GM19193 (cell line): ENCODE results near the gene MUC7.

ENCODE experiments used
- POLR2A ChIP-seq: IDR thresholded peaks from 4 replicates; pipeline ENCODE4 v1.6.1; 2011; ENCODE audit not compliant: insufficient read depth, insufficient read length; ENCODE audit errors: extremely low read depth

The MUC7 gene

GRCh38 chr4:70471897-70472296, at the start of gene MUC7:
TSS of gene MUC7 (plus strand) at chr4:70472197. CDS start at chr4:70474022, 1,825 bp downstream.
- no peak for TF ChIP-seq POLR2A

GRCh38 chr4:70425306-70425705, 46.7 kb upstream of the MUC7 start:
- TF ChIP-seq POLR2A, result no peak

DNA sequence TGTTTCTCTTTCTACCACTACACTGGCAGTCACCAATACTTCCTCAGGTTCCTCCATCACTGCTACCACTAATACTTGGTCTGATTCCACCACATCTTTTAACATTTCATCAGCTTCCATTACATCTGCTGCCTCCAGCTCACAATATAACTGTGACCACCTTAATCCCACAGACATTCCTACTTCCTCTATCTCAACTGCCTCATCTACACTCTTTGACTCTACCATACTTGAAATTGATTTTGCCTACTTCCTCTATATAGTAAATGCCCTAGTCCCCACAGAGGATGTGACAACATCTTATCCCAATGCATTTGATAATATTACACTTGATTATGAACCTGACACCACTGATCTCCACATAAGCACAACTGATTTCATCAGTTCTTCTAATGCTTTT, 45.2 kb upstream of the MUC7 start:
- TF ChIP-seq POLR2A, result no peak

GRCh38 chr4:70437197-70437596, 34.8 kb upstream of the MUC7 start:
- TF ChIP-seq POLR2A, result no peak

- no peak for TF ChIP-seq POLR2A
These were observed 29.5 kb upstream of the MUC7 start for GRCh38 chr4:70442474-70442873.

- no peak for TF ChIP-seq POLR2A
These were observed 28.7 kb upstream of the MUC7 start for GRCh38 chr4:70443329-70443728.

DNA sequence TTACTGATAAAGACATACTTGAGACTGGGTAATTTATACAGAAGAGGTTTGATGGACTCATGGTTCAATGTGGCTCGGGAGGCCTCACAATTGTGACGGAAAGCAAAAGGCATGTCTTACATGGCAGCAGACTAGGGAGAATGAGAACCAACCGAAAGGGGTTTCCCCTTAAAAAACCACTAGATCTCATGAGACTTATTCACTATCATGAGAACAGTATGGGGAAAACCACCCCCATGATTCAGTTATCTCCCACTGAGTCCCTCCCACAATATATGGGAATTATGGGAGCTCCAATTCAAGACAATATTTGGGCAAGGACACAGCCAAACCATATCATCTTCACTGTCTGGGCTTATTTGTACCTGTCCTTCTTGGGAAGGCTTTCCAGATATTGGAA, 22.8 kb upstream of the MUC7 start:
- TF ChIP-seq POLR2A, result no peak

GRCh38 chr4:70452946-70453345, 19.1 kb upstream of the MUC7 start:
- TF ChIP-seq POLR2A, result no peak

DNA sequence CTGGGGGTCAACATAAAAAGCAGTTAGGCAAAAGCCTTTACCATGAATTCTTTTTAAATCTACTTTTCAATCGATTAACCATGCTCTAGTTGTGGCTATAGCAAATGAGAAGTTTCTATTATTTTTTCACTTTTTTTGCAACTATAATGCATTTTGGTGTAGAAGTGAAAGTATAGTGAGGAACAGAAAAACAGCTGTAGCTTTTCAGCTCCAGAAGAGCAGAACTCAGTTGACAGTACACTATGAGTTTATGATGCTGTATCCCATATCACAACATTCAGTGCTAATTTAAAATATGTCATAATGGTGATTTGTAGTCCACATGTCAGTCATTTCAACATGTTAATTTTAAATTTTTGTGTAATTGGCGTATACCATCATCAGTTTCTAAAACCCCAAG, 8.7 kb upstream of the MUC7 start:
- no peak for TF ChIP-seq POLR2A

DNA sequence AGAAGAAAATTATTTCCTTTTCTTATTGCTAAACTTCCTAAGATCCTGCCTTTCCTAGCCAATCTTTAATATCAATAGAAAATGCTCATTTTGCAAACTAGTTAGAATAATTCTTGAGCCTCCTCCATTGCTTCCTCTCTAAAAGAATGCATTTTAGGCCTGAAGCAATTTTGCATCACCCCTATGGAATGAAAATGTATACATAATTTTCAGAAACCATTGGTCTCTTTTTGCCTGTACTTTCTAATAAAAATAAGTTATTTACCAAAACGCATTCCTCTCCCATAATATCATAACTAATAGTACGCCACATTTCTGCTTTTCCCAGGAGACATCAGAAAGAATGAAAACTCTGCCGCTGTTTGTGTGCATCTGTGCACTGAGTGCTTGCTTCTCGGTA, 1.7 kb downstream of the MUC7 start:
- no peak for TF ChIP-seq POLR2A

DNA sequence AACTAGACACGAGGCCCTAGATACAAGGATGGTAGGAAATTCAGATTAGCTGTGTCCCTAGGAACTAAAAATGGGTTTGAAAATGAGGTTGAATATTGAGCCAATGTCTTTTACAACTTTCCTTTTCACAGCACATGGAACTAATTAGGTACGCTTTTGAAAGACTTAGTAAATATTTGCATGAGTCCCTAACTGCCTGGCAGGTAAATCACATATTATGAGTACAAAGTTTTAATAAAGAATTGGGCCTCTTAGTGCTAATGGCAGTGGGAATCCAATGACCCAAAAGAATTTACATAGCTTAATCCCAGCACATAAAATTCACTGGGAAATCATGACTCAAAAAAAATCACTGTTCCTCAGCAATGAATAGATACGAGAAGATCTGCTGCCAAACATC, 16.8 kb downstream of the MUC7 start:
- no peak for TF ChIP-seq POLR2A

GRCh38 chr4:70496231-70496630, 24.2 kb downstream of the MUC7 start:
- TF ChIP-seq POLR2A, result no peak

DNA sequence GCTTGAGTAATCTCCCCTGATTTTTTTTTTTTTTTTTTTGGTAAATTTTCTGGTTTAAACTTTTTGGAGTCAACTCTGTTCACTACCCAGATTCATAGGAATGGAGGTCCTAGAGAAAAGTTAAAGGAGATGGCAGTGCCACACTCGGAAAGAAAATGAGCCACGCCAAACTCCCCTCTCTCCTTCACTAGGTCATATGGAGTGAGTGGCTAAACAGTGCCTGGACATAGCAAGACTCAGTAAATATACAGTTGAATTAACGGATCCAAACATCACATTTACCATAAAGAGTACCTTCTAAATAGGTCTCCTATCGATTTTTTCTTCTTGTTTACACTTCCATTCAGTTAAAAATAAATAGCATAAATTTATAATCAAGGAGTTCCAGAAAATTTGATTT, 32.7 kb downstream of the MUC7 start:
- no peak for TF ChIP-seq POLR2A

- no peak for TF ChIP-seq POLR2A
These were observed 33.3 kb downstream of the MUC7 start for GRCh38 chr4:70505151-70505748.

- TF ChIP-seq POLR2A, result no peak
These were observed 36.8 kb downstream of the MUC7 start for GRCh38 chr4:70508801-70509200.

DNA sequence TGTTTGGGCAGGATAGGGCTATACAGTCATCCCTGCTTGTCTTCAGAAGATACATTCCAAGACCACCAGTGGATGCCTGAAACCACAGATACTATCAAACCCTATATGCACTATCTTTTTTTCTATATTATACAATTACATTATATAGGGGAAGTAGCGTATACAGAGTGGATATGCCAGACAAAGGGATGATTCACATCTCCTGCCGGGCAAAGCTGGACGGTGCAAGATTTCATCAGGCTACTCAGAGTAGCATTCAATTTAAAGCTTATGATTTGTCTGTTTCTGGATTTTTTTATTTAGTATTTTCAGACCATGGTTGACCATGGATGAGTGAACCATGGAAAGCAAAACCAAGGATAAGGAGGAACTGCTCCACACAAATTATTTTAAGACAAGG, 39.4 kb downstream of the MUC7 start:
- TF ChIP-seq POLR2A, result no peak
